GM13977 (cell line): ENCODE data around the gene OR4C3.
"Not testable (repeated sequence)": the region's sequence is repeated elsewhere in the genome, so short reads cannot be mapped to it uniquely, and the experiment has no call there.

Experiments
- DNase-seq: peaks from one replicate; pipeline ENCODE4 v3.0.0; 2012; ENCODE audit warnings: low spot score
- in situ Hi-C: fragments of 300-500 bp; cut with MboI; formaldehyde crosslinking; loops from one replicate; pipeline ENCODE4 v1.12.0; 2022; ENCODE audit warnings: low sequenced_read_pairs, low pct_unique_long_range_greater_than_20kb, mixed read lengths, inconsistent platforms; ENCODE audit not compliant: unreplicated experiment
- TF ChIP-seq, protein P1 (sequence below): IDR thresholded peaks from 2 replicates; pipeline ENCODE4 v1.5.1; 2012; ENCODE audit warnings: mild to moderate bottlenecking, control low read depth; ENCODE audit not compliant: insufficient read depth; ENCODE audit errors: extremely low read depth, missing control alignments

The OR4C3 gene

DNA sequence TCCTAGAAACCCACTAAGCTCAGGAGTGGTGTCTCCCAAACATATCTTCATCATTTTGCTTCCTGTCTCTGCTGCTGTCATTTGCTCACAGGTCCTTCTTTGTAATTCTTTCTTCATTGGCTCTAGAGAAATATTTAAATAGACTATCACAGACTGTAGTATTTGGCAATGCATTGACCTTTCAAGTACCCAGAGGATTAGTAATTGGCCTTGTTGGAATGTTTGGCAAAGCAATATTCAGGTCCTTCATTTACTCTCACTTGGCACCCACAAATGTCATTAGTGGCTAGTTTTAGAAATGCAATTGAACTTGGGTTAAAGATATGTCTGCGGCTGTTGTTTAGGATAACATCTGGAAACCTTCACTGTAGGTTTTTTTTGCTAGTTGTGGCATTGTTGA, 30.0 kb downstream of the OR4C3 start:
- DNase-seq, result no peak
- in situ Hi-C loops, result no loop called here
- TF ChIP-seq, protein P1, sequence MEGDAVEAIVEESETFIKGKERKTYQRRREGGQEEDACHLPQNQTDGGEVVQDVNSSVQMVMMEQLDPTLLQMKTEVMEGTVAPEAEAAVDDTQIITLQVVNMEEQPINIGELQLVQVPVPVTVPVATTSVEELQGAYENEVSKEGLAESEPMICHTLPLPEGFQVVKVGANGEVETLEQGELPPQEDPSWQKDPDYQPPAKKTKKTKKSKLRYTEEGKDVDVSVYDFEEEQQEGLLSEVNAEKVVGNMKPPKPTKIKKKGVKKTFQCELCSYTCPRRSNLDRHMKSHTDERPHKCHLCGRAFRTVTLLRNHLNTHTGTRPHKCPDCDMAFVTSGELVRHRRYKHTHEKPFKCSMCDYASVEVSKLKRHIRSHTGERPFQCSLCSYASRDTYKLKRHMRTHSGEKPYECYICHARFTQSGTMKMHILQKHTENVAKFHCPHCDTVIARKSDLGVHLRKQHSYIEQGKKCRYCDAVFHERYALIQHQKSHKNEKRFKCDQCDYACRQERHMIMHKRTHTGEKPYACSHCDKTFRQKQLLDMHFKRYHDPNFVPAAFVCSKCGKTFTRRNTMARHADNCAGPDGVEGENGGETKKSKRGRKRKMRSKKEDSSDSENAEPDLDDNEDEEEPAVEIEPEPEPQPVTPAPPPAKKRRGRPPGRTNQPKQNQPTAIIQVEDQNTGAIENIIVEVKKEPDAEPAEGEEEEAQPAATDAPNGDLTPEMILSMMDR, result no peak

DNA sequence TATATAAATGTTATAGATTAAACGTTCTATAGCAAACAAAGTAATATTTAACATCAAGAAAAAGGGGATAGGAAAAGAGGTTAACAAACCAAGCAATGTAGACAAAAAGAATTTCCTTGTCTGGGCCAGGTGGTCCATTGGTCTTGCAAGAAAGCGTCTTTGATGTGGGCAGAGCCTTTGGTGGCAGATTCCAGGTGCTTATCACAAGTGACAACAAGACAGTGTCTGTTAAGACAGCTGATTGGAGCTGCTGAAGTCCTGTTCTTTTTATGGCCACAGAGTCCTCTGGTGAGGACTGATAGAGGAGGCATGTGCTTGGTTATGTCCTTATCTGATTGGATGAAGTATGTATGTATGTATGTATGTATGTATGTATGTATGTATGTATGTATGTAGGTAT, 36.6 kb downstream of the OR4C3 start:
- DNase-seq, in situ Hi-C loops: not testable (repeated sequence)

DNA sequence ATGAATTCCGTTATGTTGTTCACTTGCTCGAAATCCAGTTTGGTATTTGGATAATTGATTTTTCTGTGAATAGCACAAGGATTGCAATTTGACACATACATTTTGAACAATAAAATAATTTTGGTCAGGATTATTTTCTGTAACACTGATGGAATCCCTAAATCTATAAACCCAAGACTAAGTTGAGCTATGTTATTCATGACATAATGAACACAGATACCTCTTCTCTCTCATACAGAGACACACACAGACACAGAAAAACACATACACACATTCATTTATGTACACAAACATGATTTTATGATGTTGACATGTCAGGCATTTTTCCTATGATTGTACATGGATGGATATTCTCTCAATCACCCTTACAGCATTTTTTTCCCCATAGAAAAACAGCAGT, 41.6 kb downstream of the OR4C3 start, which contains the start of gene OR4C5:
Gene OR4C5 (minus strand): TSS at position 101 of the 400 bp plus-strand sequence. CDS start 0 bp downstream, at position 101.
- DNase-seq, result no peak
- in situ Hi-C loops, result no loop called here
- TF ChIP-seq, protein P1, result no peak
